ENCODE data around the gene DCAF5. TPM values are rescaled to one million over a fixed set of nuclear protein-coding genes. Genes with fewer than 3 reads are reported as not detected.

The DCAF5 gene
- total RNA-seq, 4 donors from 2014 or later, result 31.8 to 60.0 (median 38.5) TPM

DNA sequence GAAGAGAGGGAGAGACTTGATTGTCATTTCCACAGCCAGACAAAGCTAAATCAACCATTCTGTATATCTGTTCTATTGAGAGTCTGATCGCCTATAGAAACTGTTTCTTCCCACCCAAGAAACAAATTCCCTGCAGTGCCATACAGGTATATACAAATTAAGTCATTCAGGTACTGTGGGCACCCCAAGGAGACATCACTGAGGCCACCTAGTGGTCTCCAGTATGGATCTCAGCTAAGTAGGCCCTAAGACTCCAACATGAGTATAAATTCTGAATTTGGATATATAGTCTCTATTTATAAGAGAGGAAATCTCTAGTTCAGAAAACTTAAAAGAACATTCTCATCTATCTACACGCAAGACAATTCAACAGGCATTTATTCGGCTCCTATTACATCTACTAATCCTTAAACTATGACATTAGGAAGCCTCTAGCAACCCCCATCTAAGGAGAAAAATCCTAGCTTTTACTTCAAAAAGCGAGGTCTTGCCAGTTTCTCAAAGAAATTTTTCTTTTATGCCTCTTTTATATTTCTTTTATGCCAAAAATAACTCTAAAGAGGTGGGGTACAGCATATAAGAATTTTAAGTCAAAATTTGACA lies 62.6 kb downstream of the DCAF5 start:
- no peak for DNase-seq (ENCODE audit: low spot score in 2 of 2)
- TF ChIP-seq, protein P1, sequence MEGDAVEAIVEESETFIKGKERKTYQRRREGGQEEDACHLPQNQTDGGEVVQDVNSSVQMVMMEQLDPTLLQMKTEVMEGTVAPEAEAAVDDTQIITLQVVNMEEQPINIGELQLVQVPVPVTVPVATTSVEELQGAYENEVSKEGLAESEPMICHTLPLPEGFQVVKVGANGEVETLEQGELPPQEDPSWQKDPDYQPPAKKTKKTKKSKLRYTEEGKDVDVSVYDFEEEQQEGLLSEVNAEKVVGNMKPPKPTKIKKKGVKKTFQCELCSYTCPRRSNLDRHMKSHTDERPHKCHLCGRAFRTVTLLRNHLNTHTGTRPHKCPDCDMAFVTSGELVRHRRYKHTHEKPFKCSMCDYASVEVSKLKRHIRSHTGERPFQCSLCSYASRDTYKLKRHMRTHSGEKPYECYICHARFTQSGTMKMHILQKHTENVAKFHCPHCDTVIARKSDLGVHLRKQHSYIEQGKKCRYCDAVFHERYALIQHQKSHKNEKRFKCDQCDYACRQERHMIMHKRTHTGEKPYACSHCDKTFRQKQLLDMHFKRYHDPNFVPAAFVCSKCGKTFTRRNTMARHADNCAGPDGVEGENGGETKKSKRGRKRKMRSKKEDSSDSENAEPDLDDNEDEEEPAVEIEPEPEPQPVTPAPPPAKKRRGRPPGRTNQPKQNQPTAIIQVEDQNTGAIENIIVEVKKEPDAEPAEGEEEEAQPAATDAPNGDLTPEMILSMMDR (IDR thresholded peaks at IDR 0.05), result no peak
- TF ChIP-seq POLR2A (IDR thresholded peaks at IDR 0.05), result no peak
- intact Hi-C loops (cut with DNase I; ENCODE audit: low total_unique reads), result loop anchor here (5.0 kb wide), 1 partner anchor 178 kb away; no protein-coding TSS in a partner anchor
- no peak overlapping the region for H3K4me3 ChIP-seq (ENCODE audit: low read depth, poor library complexity, severe bottlenecking)
- 69 to 89% methylated on average over 4 of the region's 4 CpGs for WGBS, 2 donors

DNA sequence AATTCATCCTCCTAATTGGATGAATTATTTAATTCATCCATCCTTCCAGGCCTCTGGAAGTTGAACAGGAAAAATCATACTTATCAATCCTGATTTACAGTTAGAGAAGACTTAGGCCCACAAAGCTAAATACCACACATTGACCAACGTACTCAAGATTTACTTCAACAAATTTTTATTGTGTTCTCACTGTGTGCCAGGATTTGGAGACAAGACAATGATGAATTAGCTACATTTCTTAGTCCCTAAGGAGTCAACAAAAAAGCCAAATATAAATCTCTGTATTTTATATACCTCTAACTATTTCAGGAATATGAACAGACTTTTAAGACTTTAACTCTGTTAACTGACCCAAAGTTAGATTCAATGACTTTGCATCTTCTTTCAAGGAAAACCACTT lies 63.9 kb downstream of the DCAF5 start:
- no peak for DNase-seq (ENCODE audit: low spot score in 2 of 2)
- H3K4me3 ChIP-seq (ENCODE audit: low read depth, poor library complexity, severe bottlenecking), result no peak overlapping the region
- WGBS, 2 donors, result 59 to 73% methylated on average over 1 of the region's 1 CpG
- TF ChIP-seq, protein P1 (IDR thresholded peaks at IDR 0.05), result no peak
- no peak for TF ChIP-seq POLR2A (IDR thresholded peaks at IDR 0.05)
- intact Hi-C loops (cut with DNase I; ENCODE audit: low total_unique reads), result no loop called here

DNA sequence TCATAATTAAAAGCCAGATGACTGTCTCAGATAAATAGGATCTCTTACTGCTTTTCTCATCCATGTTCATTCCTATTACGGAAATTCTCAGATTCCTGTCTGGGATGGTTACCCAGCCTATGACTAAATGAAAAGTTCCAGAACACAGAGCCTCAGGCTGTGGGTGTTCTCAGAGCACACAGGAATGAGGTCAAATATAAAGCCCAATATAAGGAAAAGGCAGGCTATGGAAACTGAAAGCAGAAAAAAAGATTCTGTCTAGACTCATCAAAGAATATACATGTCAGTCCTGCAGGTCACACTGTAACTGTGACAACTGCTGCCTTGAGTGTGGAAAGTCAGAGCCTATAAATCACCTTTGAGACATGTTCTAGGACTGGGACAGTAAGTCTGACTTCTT lies 64.3 kb downstream of the DCAF5 start:
- TF ChIP-seq, protein P1 (IDR thresholded peaks at IDR 0.05), result no peak
- no peak for TF ChIP-seq POLR2A (IDR thresholded peaks at IDR 0.05)
- intact Hi-C loops (cut with DNase I; ENCODE audit: low total_unique reads), result no loop called here
- no peak for DNase-seq (ENCODE audit: low spot score in 2 of 2)
- WGBS, 2 donors, result 46 to 61% methylated on average over 1 of the region's 1 CpG
- no peak overlapping the region for H3K4me3 ChIP-seq (ENCODE audit: low read depth, poor library complexity, severe bottlenecking)

DNA sequence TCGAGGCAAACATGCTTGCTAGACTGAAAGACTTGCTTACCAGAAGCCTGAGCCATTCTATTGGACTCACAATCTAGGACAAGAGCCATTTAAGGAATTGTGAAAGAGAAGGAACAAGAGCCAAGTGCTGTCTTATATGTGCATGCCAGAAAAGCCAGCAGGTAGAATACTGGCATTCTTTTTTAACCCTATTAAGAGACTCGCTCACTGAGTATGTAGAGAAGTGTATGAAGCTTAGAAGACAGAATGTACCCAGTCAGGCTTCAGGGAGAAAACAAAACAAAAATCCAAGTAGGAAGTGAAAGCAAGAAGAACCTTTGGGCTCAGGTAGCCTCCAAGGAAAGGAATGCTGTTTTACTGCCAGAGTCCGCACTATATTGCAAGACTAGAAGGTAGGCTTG lies 65.9 kb downstream of the DCAF5 start:
- TF ChIP-seq POLR2A (IDR thresholded peaks at IDR 0.05), result no peak
- TF ChIP-seq, protein P1 (IDR thresholded peaks at IDR 0.05), result no peak
- no peak for DNase-seq (ENCODE audit: low spot score in 2 of 2)
- H3K4me3 ChIP-seq (ENCODE audit: low read depth, poor library complexity, severe bottlenecking), result no peak overlapping the region
- WGBS, 2 donors, result 49 to 58% methylated on average over 3 of the region's 3 CpGs
- intact Hi-C loops (cut with DNase I; ENCODE audit: low total_unique reads), result no loop called here

DNA sequence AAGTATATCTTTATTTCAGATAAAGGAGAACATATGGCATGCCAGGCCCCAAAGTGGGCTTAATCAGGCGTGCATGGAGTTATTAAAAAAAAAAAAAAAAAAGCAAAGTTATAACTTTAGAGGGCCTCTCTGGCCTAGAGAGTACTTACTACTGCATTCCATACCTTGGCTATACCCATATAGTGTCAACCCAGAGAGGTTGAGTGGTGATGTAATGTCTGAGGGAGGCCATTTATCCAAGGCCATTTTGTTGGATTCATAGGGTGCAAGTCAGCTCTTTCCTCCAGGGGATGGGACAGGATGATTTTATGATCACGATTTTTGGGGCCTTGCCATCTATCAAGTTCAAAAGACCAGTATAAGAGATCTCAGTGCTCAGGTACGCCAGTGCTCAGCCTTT lies 66.4 kb downstream of the DCAF5 start:
- no peak for DNase-seq (ENCODE audit: low spot score in 2 of 2)
- intact Hi-C loops (cut with DNase I; ENCODE audit: low total_unique reads), result no loop called here
- WGBS, 2 donors, result 74 to 78% methylated on average over 3 of the region's 3 CpGs

More for the DNA sequence above, 66.4 kb downstream of the DCAF5 start:
- TF ChIP-seq POLR2A (IDR thresholded peaks at IDR 0.05), result no peak
- TF ChIP-seq, protein P1 (IDR thresholded peaks at IDR 0.05), result no peak
- no peak overlapping the region for H3K4me3 ChIP-seq (ENCODE audit: low read depth, poor library complexity, severe bottlenecking)
